GM18861 (cell line): ENCODE data around the gene PTPRD.
A peak's percentile ranks its signal among the peaks of the same experiment; 100 is the strongest.
"Not testable (repeated sequence)": the region's sequence is repeated elsewhere in the genome, so short reads cannot be mapped to it uniquely, and the experiment has no call there.

Experiments
- ATAC-seq: cut with Tn5 transposase; IDR thresholded peaks from one replicate; pipeline ENCODE4 v1.9.1; 2021; ENCODE audit not compliant: unreplicated experiment

PTPRD gene

GRCh38 chr9:10488937-10489336 lies 123.9 kb downstream of the PTPRD start:
- no peak for ATAC-seq

DNA sequence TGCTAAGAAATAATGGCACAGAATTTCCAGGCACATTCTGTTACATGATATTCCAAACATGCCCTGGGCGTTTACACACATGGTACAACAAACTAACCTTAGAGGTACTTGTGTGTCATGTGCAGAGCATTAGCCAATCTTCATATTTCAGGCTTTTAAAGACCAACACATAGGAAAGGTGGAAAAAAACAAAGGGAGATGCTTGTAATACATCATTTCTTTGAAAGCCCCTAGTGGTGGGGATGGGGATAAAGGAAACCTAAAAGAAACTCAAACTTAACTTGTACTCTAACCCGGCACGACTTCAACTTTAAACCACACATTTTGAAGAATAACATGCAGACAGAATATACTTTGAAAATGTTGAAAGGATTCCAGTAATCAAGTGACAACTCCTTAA lies 133.6 kb downstream of the PTPRD start:
- ATAC-seq: no peak

DNA sequence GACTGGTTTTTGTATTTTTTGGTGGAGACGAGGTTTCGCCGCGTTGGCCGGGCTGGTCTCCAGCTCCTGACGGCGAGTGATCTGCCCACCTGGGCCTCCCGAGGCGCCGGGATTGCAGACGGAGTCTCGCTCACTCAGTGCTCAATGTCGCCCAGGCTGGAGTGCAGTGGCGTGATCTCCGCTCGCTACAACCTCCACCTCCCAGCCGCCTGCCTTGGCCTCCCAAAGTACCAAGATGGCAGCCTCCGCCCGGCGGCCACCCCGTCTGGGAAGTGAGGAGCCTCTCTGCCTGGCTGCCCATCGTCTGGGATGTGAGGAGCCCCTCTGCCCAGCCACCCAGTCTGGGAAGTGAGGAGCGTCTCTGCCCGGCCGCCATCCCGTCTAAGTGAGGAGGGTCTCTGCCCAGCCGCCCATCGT lies 163.6 kb downstream of the PTPRD start:
- ATAC-seq: not testable (repeated sequence)

- ATAC-seq: no peak
Observed at GRCh38 chr9:10447036-10447435, 165.8 kb downstream of the PTPRD start.

DNA sequence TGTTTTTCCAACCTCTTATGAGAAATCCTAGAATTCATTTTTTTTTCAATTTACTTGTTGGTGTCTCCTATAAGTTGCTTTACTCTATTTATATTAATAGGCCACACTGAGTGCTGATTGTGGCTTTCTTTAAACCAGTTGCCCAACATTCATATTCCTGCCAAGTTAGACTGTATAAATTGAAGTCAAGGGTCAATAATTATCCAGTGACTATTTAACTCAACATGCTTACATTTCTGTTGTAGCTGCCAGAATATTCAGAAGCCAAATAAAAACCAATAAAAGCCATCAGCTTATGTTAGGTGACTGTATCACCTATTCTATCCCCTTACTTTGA lies 169.0 kb downstream of the PTPRD start:
- no peak for ATAC-seq

- ATAC-seq: no peak
Observed at GRCh38 chr9:10443181-10443867, 169.5 kb downstream of the PTPRD start.

- no peak for ATAC-seq
Observed at GRCh38 chr9:10438955-10439354, 173.8 kb downstream of the PTPRD start.

DNA sequence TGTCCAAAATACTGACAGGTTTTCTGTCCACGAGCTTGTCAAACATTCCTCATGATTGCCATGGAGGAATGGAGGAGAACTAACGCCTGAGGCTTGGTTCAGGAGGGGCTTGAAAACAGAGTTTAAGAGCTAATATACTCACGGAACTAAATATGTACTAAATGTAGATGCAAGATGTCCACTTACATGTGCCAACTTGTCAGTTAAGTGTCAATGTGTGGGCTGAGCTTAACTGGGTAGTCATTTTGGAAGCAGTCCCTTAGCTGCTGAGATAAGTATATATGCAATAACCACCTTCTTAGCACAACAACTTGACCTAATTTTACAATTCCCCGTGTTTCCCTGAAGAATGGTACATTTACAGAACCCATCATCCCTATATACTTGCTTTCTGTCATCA lies 176.0 kb downstream of the PTPRD start:
- ATAC-seq: no peak

DNA sequence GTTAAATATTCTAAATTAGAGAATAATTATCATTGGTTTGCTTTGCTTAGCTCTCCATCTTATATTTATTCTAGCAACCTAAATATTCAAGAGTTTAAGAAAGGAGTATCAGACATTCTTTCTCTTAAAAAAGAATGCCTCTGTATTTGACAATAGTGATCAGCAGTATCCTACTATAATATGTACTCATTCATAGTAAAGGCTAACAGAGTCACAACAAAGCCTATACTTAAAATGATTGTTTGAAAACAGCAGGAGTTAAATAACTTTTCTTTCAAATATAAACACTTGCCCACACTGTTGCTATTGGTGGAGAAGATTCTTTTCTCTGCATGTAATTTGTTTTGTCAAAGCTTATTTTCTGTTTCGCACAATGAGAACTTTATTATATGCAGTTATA lies 178.4 kb downstream of the PTPRD start:
- ATAC-seq: no peak

- no peak for ATAC-seq
Observed at GRCh38 chr9:10411272-10411671, 201.5 kb downstream of the PTPRD start.

GRCh38 chr9:10403283-10403682 lies 209.5 kb downstream of the PTPRD start:
- ATAC-seq: no peak

- ATAC-seq: no peak
Observed at GRCh38 chr9:10396615-10397014, 216.2 kb downstream of the PTPRD start.

- ATAC-seq: no peak
Observed at GRCh38 chr9:10387282-10387681, 225.5 kb downstream of the PTPRD start.

- no peak for ATAC-seq
Observed at GRCh38 chr9:10371824-10372223, 241.0 kb downstream of the PTPRD start.

GRCh38 chr9:10366171-10366779 lies 246.5 kb downstream of the PTPRD start:
- ATAC-seq: peak; percentile 94

DNA sequence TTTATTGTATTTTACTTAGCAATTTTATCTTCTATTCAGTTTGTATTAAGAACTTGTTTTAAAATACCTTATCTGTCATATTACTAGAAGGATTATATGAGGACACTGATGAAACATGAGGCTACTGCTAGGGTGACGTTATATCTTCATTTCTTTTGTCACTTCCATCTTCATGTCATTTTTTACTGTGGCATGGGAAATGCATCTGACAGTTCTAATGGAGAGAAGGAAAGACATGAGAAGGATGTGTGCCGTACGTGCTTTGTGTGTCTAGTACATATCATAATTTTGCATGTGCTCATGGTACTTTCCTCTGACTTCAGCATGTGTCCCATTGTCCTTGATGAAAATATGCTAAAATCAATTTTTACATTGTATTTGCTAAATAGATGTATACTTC lies 258.2 kb downstream of the PTPRD start:
- no peak for ATAC-seq

DNA sequence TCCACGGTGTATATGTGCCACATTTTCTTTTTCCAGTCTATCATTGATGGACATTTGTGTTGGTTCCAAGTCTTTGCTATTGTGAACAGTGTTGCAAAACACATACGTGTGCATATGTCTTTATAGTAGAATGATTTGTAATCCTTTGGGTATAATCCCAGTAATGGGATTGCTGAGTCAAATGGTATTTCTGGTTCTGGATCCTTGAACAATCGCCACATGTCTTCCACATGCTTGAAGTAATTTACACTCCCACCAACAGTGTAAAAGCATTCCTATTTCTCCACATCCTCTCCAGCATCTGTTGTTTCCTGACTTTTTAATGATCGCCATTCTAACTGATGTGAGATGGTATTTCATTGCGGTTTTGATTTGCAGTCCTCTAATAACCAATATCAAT lies 267.2 kb downstream of the PTPRD start:
- ATAC-seq: not testable (repeated sequence)

DNA sequence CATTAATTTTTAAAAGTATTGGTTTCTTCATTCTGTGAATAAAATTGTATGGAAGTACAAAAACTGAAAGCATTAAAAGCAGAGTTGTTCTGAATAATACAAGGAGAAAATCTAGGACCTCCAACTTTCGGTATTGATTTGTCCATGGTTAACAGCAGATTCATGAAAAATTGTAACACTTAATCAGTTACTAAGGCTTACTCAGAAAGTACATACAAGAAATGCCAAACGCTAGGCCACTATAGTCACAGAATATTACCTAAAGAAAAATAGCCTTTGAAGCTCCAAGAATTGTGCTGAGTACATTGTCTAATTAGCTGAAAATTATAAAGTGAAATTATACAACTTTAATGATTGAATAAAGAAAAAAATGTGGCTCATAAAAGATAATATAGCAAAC lies 271.7 kb downstream of the PTPRD start:
- no peak for ATAC-seq

DNA sequence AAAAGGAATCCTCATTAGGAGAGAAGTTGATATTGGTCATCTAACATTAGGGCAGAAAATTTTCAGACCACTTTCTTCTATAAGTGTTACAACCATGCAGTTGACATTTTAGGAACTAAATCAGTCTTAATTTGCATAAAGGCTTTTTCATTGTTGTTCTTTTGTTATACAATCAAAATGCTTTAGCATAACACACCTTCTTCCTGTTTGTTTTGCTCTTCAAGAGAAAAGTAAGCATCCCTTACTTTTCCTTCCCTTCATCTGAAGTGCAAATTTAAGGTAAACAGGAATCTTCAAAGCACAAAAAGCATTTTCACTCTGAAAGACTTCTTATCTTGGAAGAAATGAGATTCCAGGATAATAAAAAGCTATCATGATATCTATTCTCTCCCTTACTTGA lies 273.6 kb downstream of the PTPRD start:
- no peak for ATAC-seq

DNA sequence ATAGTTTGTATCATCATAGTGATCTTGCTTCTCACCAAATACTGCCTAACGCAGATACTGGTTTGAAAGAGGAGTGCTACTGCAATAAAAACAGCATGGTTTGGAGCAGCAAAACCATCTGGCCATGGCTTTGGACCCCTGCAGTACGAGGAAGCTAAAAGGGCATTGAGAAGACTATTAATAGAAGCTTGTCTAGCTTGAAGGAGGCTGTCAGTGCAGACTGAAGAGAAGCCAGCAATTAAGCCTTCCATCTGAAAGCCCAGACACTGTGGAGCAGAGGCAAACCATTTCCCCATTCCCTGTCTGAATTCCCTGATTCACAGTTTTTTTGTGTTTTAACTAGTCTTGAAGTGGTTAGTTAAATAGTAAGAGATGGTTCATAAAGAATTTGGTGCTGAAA lies 281.6 kb downstream of the PTPRD start:
- ATAC-seq: no peak

DNA sequence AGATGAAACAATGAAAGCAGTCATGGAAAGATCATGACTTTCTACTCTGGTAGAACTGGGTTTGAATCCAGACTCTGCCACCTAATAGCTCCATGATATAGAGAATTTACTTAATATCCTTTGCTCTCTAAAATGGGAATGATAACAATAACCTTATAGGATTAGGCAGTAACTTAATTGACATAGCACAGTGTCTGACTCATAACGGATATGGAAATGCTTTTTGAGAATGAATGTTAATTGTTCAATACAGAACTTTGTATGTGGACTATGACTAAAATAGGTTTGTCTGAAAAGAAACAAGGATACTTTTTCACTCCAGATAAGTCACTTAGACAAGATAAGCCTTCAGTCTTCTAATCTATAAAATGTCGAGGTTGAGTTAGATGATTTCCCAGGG lies 330.7 kb downstream of the PTPRD start:
- no peak for ATAC-seq

DNA sequence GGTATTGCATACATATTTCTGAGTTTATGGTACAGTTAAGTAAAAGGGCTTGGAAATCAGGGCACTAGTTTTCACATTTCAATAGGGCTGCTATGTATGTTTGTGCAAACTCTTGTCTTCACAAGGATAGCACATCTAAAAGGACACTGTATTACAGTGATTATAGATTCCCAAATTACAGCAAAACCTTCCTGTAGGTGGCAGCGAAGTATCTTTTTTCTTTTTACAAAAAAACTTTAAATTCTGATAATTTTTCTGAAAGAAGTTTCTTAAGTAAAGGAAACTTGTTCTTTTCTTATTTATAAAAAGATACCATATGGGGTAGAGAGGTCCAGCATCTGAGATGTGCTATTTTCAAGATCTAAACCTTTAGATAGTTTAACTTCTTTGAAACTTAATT lies 337.8 kb downstream of the PTPRD start:
- ATAC-seq: no peak

- no peak for ATAC-seq
Observed at GRCh38 chr9:10274175-10274574, 338.6 kb downstream of the PTPRD start.
